Measurements from ENCODE around the gene MAPK8. TPM values are rescaled to one million over a fixed set of nuclear protein-coding genes. Genes with fewer than 3 reads are reported as not detected.

The MAPK8 gene
- polyA plus RNA-seq, 2 of the 4 experiments (the other 2 are of a cell fraction), result 29.6 to 71.4 TPM

GRCh38 chr10:48465860-48466521, 159.5 kb downstream of the MAPK8 start (continued):
- TF ChIP-seq ZNF302 (CRISPR knock-in tag; IDR thresholded peaks at IDR 0.05) (no peak), PHF8 (IDR thresholded peaks at IDR 0.05; ENCODE audit: borderline replicate concordance, low read depth) (no peak), ESRRA (IDR thresholded peaks at IDR 0.05; ENCODE audit: borderline replicate concordance, low read length) (no peak), EHF (CRISPR knock-in tag; IDR thresholded peaks at IDR 0.05) (no peak), CTCF (IDR thresholded peaks at IDR 0.05) (no peak), JUNB (IDR thresholded peaks at IDR 0.05) (no peak), HEYL (CRISPR knock-in tag; IDR thresholded peaks at IDR 0.05) (no peak), E2F6 (IDR thresholded peaks at IDR 0.05; ENCODE audit: borderline replicate concordance, low read depth) (no peak)

GRCh38 chr10:48466611-48467240, 160.2 kb downstream of the MAPK8 start:
- peak overlapping the region; percentile 67 for H3K4me2 ChIP-seq
- ChIA-PET CTCF (interaction anchor here (0.6 to 4.5 kb wide), 3 partner anchors 8 to 189 kb away, joined by 3 to 10 read pairs (median 4); no protein-coding TSS in a partner anchor), POLR2A (no interaction called here)
- no peaks in the 10 kb centered on the region for H3K9me3 ChIP-seq
- DNase-seq (ENCODE audit: low read depth in 1 of 2, low spot score in 1 of 2), result no peak
- H3K27ac ChIP-seq, result 0 out of 6 replicates have a peak overlapping the region, but pooled peaks of 1 of the 2 experiments have one; percentile 21
- no peak for ATAC-seq
- H3K4me3 ChIP-seq, result peak overlapping the region; percentile 30; the same call in 1 of the 3 replicates
- no peak for TF ChIP-seq FOSB (CRISPR knock-in tag; IDR thresholded peaks at IDR 0.05)
- H3K4me1 ChIP-seq, result no peaks in the 10 kb centered on the region
- 66% methylated on average over 7 of the region's 43 CpGs for WGBS (ENCODE audit: missing lambda C conversion rate)
- no peak for FAIRE-seq

- DNase-seq (ENCODE audit: low read depth in 1 of 2, low spot score in 1 of 2) (no peak), FAIRE-seq (no peak), ATAC-seq (no peak)
- WGBS (ENCODE audit: missing lambda C conversion rate), result 81% methylated on average over 4 of the region's 4 CpGs
- H3K4me1 ChIP-seq, result no peaks in the 10 kb centered on the region
- H3K4me3 ChIP-seq, result no peak overlapping the region
- no peak overlapping the region for H3K27ac ChIP-seq
- no peaks in the 10 kb centered on the region; the same call in 2 of the 3 replicates for H3K9me3 ChIP-seq
- TF ChIP-seq TP53 (CRISPR knock-in tag; IDR thresholded peaks at IDR 0.05), result no peak
- no peak for TF ChIP-seq KDM1A (IDR thresholded peaks at IDR 0.05; ENCODE audit: low read depth)
- no peak for TF ChIP-seq ESRRA (IDR thresholded peaks at IDR 0.05; ENCODE audit: borderline replicate concordance, low read length)
- TF ChIP-seq GATA3 (IDR thresholded peaks at IDR 0.05; ENCODE audit: borderline replicate concordance), result no peak
- no peak for TF ChIP-seq ZNF302 (CRISPR knock-in tag; IDR thresholded peaks at IDR 0.05)
- TF ChIP-seq POLR2A (IDR thresholded peaks at IDR 0.05; ENCODE audit: low read length), result no peak
- no peak for TF ChIP-seq HES2 (IDR thresholded peaks at IDR 0.05)
- no peak for TF ChIP-seq NFE2L2 (conservative IDR thresholded peaks at IDR 0.05; ENCODE audit: low read length)
- POLR2A ChIA-PET, result no interaction called here
- no peak overlapping the region for H3K4me2 ChIP-seq
- CTCF ChIA-PET, result interaction anchor here (4.5 kb wide), 1 partner anchor 188 kb away, joined by 10 read pairs; no protein-coding TSS in a partner anchor
Measured at GRCh38 chr10:48467669-48468068, 161.2 kb downstream of the MAPK8 start.

GRCh38 chr10:48468130-48468790, 161.8 kb downstream of the MAPK8 start:
- CTCF ChIA-PET, result interaction anchor here (4.5 kb wide), 1 partner anchor 188 kb away, joined by 10 read pairs; no protein-coding TSS in a partner anchor
- no peak overlapping the region for H3K4me3 ChIP-seq
- no peak for FAIRE-seq
- no peak overlapping the region for H3K27ac ChIP-seq
- 82% methylated on average over 3 of the region's 3 CpGs for WGBS (ENCODE audit: missing lambda C conversion rate)
- no peaks in the 10 kb centered on the region; the same call in 2 of the 3 replicates for H3K9me3 ChIP-seq
- no peak overlapping the region for H3K4me2 ChIP-seq
- no peaks in the 10 kb centered on the region for H3K4me1 ChIP-seq
- DNase-seq (ENCODE audit: low read depth in 1 of 2, low spot score in 1 of 2), result no peak
- TF ChIP-seq KDM1A (IDR thresholded peaks at IDR 0.05; ENCODE audit: low read depth) (no peak), NR3C1 (IDR thresholded peaks at IDR 0.05) (no peak), CBX8 (IDR thresholded peaks at IDR 0.05) (no peak), SREBF2 (IDR thresholded peaks at IDR 0.05) (no peak), E2F6 (IDR thresholded peaks at IDR 0.05; ENCODE audit: borderline replicate concordance, low read depth) (no peak), EHF (CRISPR knock-in tag; IDR thresholded peaks at IDR 0.05) (no peak), RFX5 (IDR thresholded peaks at IDR 0.05) (no peak)
- ATAC-seq, result no peak
- POLR2A ChIA-PET, result no interaction called here

All from A549 (cell line).